NCI-H82 treated with DMSO at 0.1 percent for 48 hours (cell line): ENCODE results near the gene WFIKKN1.

Experiments
- DNase-seq: peaks from one replicate; lab custom pipeline; 2025; ENCODE audit not compliant: unreplicated experiment; lab: John Stamatoyannopoulos, UW

WFIKKN1 gene, protein sequence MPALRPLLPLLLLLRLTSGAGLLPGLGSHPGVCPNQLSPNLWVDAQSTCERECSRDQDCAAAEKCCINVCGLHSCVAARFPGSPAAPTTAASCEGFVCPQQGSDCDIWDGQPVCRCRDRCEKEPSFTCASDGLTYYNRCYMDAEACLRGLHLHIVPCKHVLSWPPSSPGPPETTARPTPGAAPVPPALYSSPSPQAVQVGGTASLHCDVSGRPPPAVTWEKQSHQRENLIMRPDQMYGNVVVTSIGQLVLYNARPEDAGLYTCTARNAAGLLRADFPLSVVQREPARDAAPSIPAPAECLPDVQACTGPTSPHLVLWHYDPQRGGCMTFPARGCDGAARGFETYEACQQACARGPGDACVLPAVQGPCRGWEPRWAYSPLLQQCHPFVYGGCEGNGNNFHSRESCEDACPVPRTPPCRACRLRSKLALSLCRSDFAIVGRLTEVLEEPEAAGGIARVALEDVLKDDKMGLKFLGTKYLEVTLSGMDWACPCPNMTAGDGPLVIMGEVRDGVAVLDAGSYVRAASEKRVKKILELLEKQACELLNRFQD

DNA sequence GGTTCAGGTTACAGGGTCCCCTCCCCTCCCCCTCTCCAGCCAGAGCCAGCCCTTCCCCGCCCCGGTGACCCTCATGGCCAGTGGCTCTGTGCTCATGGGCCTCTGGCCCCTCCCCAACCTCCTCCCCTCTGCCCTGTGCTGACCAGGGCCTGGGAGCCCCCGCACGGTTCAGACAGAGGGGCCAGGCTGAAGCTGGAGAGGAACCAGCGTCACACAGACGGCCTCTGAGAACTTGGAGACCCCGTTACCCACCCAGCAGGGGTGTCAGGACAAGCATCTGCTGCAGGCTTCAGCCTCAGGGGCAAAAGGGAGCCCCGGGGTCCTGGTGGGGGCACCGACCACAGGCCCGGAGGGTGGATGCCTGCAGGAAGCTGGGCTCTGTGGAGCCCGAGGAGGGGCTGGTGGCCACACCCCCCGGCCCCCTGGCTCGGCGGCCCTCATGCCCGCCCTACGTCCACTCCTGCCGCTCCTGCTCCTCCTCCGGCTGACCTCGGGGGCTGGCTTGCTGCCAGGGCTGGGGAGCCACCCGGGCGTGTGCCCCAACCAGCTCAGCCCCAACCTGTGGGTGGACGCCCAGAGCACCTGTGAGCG lies at the start of gene WFIKKN1:
Gene WFIKKN1, plus strand, starts transcription at position 171 of the 591 bp plus-strand sequence. Its CDS starts 269 bp downstream, at position 440.
- DNase-seq: no peak

DNA sequence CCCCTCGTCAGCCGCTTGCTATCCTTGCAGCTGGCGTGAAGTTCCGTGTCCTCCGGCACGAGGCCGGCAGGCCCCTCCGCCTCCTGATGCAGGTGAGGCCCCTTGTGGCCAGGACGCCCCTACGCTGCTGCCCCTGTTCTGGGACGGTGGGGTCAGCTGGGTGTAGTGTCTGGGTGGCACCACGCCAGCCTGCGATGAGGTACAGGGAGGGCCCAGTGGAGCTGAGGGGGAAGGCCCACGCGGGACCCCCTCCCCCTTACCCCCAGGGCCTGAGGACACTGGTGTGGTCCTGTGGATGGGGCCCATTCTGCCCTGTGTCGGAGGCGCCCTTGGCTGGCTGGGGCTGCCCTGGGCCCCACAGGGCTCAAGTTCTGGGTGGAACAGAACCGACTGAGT lies 48.6 kb upstream of the WFIKKN1 start:
- no peak for DNase-seq

DNA sequence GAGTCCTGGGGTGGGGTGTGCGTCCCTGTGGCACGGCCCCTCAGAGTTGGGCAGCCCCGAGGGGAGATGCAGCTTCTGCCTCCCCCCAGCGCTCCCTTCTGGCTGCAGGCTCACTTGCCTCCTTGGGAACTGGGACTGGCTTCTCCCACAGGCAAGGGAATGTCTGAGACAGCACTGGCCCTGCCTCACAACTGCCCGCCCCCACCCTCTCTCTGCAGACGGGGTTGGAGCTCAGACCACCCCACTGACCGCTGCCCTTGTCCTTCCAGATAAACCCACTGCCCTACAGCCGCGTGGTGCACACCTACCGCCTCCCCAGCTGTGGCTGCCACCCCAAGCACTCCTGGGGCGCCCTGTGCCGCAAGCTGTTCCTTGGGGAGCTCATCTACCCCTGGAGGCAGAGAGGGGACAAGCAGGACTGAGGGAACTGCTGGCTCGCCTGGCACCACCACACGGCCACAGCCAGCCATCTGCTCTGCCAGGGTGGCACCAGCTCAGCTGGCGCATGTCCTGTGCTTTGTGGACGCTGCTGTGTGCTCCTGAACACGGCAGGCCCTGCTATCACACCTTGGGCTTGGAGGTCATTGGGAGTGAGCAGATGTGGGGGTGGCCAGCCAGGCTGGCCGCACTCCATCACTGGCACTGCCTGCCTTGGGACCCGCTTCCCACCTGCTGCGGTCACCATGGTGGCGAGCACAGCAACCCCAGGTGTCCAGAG lies 48.0 kb upstream of the WFIKKN1 start:
- DNase-seq: no peak

DNA sequence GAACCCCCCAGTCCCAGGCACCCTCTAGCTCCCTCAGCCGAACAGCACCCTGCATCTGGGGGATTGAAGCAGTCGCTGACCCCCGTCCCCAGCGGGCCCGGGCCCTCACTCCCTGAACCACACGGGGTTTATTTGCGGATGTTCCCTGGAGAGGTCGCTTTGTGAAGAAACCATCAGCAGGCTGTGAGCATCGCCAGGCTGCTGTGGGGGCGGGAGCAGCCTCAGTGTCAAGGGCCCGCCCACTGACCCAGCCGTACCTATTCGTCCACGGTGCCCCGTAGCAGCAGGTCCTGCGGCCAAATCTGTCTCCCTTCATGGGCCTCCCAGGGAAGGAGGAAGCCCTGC lies 47.3 kb upstream of the WFIKKN1 start:
- DNase-seq: no peak

DNA sequence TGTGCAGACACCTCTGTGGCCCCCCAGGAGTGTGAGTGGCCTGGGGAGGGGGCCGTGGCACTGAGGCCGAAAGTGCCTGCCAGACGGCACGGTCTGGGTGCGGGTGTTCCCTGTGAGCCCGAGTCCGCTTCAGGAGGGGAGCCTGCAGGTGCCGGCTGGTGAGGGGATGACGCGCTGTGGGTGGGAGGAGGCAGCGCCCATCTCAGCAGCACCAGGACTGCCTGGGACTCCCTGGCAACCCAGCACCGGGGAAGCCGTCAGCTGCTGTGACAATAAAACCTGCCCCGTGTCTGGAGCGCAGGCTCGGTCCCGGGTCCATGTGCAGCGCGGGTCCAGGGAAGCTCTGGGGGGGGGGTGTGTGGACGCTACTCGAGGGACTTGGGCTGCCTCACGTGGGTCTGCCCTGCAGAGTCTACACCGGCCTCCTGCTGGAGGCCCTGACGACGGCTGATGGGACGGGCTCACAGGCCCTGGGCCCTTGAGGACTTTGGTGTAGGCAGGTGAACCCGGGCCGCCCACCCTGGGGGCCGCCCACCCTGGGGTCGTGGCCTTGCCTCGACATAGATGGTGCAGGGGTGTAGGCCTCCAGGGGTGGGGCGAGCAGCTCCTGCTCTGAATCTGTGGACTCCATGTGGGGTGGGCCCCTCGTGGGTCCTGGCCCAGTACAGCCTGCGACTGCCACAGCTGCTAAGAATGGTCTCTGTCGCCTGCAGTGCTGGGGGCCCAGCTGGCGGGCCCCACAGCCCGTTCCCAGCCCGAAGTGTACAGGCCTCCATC lies 46.8 kb upstream of the WFIKKN1 start:
- no peak for DNase-seq

DNA sequence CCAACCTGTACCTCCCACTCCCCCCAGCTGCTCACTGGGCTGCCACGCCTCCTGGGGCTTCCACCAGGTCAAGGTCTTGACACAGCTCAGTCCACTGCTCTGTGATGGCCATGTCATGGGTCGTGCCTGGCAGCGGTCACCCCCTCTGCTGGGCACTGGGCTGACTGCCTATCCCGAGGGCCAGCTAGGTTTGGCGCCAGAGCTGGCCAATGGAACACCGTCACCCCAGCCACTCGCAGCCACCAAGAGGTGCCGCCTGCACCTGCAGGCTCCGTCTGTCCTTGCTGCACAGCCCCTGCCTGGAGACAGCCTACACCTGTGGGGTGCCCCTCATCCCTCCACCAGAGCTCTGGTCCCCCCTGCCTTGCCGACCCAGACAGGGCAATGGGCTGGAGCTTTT lies 45.4 kb upstream of the WFIKKN1 start:
- no peak for DNase-seq

DNA sequence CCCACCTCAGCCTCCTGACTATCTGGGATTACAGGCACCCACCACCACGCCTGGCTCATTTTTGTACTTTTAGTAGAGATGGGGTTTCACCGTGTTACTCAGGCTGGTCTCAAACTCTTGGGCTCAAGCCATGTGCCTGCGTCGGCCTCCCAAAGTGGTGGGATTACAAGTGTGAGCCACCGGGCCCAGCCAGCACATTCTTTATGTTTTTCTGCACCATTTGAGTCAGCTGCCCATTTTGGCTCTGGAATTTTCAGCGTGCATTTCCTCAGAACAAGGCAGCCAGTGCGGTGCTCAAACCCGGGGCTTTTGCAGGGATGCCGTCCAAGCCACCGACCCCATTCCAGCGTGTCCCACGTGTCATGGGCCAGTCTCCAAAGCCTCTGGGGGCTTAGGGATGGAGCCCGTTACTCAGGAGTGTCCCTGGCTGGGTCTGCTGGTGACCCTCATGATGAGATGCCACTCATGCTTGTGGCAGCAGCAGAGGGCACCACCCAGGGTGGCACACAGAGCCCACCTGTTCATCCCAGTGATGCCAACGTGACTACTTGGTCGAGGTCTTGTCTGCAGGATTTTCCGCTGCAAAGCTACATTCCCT lies 44.6 kb upstream of the WFIKKN1 start:
- DNase-seq: no peak

DNA sequence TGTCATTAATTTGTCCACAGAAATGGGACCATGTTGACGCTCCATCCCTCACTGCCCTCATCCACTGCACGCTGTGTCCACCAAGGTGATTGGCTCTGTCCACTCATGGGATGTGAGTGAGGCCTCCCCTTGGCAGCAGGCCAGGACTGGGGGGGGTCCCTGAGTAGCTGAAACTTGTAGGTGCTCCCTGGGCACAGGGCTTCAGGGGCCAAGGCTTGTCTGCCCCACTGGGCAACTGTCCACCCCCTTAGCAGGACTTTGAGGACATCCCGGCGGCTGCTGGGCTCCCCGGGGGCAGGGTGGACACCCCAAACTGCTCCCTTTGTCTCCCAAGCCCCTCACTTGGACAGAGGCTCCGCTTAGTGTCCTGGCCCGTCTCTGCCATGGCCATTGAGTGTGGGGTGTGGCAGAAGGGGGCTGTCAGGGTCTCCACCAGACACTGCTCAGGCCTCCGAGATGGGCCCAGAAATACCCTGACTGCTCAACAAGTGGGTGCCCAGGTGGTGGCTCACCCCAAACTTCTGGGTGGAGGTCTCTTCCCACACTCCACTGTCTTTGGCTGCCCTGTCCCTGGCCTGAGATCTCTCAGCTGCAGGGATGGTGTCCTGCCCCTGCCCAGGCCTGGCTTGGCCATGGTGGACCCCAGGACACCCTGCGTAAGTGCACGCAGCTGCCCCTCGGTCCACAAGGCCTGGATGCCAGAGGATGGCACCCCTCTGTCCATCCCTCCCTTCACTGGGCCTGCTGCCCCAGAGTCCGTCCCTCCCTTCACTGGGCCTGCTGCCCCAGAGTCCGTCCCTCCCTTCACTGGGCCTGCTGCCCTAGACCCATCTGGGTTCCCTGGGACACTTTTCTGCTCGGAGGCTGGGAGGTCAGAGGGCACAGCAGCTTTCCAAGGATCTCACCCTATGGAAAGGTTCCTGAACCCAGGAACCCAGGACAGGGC lies 43.9 kb upstream of the WFIKKN1 start:
- no peak for DNase-seq

DNA sequence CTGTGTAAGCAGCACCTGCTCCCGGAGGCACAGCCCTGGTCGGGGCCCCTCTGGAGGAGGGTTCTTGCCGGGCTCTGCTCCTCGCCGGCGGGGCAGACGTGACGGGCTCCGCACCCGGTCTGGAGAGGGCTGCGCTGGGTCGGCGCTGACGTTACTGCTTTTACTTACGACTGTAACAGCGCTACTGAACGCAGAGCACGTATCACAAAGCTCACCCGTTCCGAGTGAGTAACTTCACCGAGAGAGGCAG lies 42.2 kb upstream of the WFIKKN1 start:
- no peak for DNase-seq

DNA sequence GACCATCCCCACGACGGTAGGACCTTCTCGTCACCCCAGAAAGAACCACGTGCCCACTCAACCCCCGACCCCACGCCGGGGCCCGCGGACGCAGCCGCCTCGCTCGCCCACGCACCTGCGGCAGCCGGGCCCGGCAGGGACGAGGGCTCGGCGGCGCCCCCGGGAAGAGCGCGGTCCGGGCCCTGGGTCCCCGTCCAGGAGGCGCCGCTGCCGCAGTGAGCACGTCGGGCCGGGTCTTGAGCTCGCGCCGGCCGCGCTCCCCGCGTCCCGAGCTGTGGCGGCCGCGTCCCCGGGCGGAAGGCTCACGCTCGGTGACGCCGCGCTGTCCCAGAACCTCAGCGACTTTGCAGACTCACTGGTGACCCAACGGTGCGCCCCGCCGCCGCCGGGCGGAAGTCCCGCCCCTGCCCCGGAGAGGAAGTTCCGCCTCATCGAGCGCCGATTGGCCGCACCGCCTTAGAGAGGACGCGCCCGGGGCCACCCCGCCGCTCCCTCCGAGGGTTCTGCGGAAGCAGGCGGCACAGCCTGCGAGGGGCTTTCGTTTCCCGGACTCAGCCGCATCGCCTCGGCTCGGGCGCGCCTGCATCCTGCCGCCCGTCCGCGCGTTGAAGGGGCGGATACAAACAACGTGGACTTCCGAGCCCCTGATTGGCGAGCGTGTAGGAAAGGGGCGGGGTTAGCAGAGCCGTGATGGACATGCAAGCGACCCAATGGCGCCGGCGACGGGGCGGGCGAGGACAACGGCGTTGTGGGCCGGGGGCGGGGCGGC lies 41.7 kb upstream of the WFIKKN1 start:
- peak; percentile 87 for DNase-seq

DNA sequence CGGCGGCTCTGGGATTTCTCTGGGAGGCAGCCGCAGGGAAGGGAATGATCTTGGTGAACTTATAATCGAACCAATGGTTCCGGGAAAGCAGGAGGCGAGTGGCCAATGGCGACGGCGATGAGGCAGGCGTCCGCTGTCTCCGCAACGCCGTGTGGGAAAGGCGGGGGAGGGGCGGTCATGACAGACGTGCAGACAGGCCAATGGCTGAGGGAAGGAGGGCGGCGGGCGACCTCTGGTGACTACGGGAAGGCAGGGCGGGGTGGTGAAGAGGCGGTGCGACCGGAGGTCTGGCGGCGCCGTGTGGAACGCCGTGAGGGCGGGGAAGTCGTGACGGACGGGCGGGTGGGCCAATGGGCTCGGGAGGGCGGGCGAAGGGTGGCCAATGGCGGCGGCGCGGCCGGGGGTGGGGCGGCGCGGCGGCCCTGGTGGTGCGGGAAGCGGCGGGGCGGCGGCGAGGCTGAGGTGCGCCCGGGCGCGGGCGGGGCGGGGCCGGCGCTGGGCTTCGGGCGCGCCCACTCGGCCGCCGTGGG lies 41.1 kb upstream of the WFIKKN1 start, which contains the start of gene RAB40C:
Gene RAB40C, plus strand, starts transcription at position 409 of the 530 bp plus-strand sequence. CDS start 226 bp downstream, outside the sequence.
- peak; percentile 90 for DNase-seq

DNA sequence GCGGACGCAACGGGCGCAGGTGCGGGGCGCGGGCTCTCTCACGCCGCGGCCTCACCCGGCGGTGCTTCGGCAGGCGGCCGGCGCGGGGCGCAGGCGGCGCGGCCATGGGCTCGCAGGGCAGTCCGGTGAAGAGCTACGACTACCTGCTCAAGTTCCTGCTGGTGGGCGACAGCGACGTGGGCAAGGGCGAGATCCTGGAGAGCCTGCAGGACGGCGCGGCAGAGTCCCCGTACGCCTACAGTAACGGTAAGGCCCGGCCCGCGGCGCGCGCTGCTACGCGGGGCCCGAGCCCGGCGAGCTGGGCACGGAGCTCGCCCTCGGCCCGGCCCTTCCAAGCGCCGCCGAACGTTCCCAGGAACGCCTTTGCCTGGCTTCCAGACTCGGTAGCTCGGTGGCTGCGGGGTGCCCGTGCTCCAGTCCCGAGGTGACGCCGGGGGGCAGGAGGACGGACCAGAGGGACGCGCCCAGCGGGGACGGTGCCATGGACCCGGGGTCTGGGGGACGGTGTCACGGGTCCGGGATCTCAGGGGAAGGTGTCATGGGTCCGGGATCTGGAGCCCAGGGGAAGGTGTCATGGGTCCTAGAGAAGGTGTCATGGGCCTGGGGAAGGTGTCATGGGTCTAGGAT lies 40.5 kb upstream of the WFIKKN1 start:
- DNase-seq: no peak

DNA sequence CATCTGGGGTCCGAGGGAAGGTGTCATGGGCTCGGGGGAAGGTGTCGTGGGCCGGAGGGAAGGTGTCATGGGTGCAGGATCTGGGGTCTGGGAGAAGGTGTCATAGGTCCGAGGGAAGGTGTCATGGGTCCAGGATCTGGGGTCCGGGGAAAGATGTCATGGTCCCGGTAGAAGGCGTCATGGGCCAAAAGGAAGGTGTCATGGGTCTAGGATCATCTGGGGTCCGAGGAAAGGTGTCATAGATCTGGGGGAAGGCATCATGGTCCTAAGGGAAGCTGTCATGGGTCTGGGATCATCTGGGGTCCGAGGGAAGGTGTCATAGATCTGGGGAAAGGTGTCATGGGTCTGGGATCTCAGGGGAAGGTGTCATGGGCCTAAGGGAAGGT lies 40.0 kb upstream of the WFIKKN1 start:
- DNase-seq: no peak

DNA sequence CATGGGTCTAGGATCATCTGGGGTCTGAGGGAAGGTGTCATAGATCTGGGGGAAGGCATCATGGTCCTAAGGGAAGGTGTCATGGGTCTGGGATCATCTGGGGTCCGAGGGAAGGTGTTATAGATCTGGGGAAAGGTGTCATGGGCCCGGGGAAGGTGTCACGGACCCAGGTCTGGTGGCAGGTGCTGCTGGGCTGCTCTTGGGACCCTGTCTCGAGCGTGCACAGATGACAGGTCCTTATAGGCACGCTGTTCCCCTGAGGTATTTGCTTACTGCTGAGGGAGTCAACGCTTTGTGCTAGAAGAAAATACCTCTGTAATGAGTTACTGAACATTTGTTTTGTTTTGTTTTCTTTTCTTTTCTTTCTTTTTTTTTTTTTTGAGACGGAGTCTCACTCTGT lies 39.6 kb upstream of the WFIKKN1 start:
- DNase-seq: no peak

DNA sequence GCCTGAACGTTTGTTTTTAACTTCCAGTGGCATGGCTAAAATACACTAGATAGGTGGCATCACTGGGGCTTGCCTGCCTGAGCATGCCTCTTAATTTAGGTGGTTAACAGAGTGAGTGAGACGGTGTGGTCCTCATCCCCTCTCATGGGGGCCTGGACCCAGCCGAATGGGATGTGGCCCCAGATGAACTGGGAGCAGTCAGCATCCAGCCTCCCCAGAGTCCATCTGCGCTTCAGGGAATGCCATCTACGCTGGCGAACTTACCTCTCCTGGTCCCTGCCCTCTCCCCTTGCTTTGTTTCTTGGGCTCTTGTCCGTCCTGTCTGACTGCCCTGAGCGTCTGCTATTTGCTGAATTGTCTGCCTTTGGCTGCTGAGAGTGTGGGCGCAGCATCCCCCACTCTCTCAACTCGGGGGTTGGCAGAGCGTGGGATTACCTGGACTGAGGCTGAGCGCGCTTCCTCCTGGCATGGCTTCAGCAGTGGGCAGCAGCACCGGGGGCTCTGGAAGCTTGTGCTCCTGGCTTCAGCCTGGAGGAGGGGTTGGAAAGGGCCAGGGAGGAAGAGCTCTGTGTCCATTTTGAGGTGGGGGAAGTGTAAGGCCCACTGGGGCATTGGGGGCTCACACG lies 38.8 kb upstream of the WFIKKN1 start:
- no peak for DNase-seq

DNA sequence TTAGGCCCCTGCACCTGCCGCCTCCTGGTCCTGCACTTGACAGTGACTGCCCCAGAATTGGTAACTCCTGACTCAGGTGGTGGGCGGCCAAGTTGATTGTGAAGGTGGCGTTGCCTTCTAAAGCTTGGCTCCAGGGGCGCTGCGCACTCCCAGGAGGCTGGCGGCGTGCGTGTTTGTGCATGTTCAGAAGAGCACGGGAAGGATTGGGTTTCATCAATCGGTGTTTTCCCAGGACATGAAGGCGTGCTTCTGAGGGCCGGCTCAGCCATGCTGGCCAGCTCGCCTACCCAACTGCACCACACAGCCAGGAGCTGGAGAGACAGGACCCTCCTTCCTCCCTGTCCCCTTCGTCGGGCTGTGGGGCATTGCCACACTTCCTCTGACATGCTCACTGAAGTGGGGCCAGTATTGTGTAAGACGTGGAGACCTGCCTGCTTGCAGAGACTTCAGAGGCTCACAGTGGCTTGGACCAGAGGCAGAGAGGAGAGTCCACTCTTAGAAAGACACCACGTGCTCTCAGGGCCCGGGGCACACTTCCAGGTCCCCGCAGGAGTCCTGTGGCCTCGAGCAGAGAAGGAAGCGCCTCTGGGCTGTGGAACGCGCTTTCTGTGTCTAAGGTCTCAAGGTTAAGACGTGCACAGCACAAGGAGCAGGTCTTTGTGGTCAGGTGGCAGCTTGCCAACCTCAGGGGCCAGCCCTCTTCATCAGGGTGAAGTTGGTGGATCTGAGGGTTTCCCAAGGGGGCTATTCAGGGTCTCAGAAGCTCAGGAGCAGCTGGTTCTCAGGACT lies 38.1 kb upstream of the WFIKKN1 start:
- DNase-seq: no peak

DNA sequence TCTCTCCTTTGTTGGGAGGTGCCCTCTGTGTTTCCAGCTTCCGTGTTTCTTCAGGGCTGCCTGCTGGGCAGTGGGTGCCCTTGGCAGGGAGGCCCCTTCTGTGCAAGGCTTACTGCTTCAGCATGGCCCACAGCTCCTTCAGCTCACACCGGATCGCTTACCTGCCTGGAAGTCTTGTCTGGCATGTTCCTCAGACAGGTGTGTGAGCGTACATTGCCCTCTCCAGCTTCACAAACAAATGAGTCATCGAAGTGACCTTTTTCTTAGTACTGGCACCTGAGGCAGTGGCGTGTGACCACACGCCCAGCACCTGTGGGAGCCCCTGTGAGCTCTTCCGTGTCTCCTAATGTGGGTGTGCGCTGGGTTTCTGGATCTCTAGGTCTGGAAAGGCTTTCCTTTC lies 37.4 kb upstream of the WFIKKN1 start:
- no peak for DNase-seq
